Ammon's horn (tissue), 1 donor: Measurements from ENCODE around the gene LAMTOR5.

Experiments used
- DNase-seq: peaks from one replicate; pipeline ENCODE4 v3.0.0-alpha.2; 2016; ENCODE audit warnings: low spot score

The LAMTOR5 gene

GRCh38 chr1:110387048-110387754, 20.3 kb downstream of the LAMTOR5 start:
- DNase-seq = no peak

GRCh38 chr1:110385369-110385768, 22.1 kb downstream of the LAMTOR5 start:
- no peak for DNase-seq

GRCh38 chr1:110384581-110385321, 22.7 kb downstream of the LAMTOR5 start:
- DNase-seq = no peak

DNA sequence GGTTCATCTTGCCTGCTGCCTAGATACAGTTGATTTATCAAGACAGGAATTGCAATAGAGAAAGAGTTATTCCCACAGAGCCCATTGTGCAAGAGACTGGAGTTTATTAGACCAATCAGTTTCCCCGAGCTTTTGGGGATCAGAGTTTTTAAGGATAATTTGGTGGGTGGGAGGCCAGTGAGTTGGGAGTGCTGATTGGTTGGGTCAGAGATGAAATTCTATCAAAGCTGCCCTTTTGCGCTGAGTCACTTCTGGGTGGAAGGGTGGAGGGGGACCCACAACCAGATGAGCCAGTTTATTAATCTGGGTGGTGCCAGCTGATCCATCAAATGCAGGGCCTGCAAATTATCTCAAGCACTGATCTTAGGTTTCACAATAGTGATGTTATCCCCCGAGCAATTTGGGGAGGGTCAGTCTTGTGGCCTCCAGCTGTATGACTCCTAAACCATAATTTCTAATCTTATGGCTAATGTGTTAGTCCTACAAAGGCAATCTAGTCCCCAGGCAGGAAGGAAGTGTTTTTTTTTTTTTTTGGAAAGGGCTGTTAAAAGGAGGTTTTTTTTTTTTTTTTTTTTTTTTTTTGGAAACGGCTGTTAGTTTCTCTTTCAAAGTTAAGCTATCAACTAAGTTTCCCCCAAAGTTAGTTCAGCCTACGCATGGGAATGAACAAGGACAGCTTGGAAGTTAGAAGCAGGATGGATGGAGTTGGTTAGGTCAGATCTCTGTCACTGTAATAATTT, 24.1 kb downstream of the LAMTOR5 start:
- DNase-seq = no peak

DNA sequence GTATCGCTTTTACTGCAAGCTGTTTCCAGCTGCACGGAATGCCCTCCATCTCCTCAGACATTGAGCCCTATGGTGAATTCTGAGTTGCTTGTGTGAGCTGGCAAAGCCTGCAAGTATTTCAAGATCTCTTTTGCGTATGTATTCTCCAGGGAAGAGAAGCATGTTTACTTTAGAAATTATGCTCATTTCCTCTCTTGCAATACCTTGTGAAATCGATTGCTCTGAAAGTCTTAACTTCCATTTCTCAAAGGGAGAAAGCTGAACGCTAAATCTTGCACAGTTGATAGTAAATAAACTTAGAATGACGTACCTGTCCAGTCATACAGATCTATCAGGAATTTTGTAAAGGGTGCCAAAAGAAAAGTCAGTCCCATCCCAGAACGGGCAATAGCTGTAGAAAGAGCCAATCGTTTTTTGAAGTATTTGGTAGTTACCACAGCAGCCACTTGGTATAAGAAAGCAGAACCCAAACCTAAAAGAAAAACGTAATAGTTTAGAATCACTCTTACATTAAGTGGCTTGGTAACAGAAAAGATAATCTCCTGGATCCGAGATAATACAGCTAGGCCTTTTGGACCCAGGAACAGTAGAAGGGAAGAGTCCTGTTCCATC, 26.7 kb downstream of the LAMTOR5 start:
- DNase-seq = no peak

DNA sequence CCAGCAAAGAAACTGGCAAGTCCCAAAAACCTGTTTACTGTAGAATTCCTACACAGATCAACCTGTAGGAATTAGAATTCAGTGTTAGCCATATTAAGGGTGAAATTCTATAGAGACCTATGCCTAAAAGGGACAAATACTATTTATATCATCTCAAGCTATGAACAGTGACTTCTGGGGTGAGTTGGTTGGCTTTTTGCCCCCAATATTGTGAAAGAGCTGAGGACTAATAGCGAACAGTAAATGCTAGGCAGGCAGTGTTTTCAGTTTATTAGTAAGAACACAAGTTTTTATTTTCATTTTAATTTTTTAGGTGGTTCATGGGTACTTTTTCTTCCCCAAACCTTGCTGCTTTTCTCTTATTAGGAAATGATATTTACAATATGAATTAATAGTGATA, 32.0 kb downstream of the LAMTOR5 start:
- no peak for DNase-seq

GRCh38 chr1:110370827-110371226, 36.7 kb downstream of the LAMTOR5 start:
- DNase-seq = no peak

DNA sequence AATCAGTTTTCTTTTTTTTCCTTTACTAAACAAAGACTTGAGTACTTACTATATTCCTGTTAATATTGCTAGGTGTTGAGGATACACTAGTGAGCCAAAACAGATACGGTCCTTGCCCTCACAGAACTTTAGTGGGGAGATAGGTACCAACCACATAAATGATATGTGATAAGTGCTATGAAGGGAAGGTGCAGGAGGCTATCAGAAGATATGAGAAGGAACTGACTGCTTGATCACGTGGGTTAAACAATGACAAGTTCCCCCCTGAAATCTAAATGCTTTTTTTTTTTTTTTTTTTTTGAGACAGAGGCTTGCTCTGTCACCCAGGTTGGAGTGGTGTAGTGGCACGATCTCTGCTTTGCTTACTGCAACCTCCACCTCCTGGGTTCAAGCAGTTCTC, 43.3 kb downstream of the LAMTOR5 start:
- DNase-seq = no peak

GRCh38 chr1:110361856-110362255, 45.6 kb downstream of the LAMTOR5 start:
- no peak for DNase-seq

GRCh38 chr1:110360431-110360830, 47.1 kb downstream of the LAMTOR5 start:
- no peak for DNase-seq

GRCh38 chr1:110356379-110356778, 51.1 kb downstream of the LAMTOR5 start:
- no peak for DNase-seq

- no peak for DNase-seq
Measured at GRCh38 chr1:110355321-110355720, 52.2 kb downstream of the LAMTOR5 start.
